Body of pancreas (tissue), 4 donors: ENCODE results near the gene PSAPL1. TPM values are rescaled to one million over a fixed set of nuclear protein-coding genes. Genes with fewer than 3 reads are reported as not detected.

Experiments
- ATAC-seq: fragments of 150-250 bp; one replicate; pipeline ENCODE4 v1.9.1; 2016
- DNase-seq, 4 donors: peaks; one replicate each; pipeline ENCODE4 v3.0.0-alpha.2; 2019
- H3K27ac ChIP-seq, 4 donors: fragments of 200-600 bp; sonication (generic); 1 replicate in 3 of 4; 2 replicates in 1 of 4; pipeline versions ENCODE4 v1.5.1 to v1.6.1; 2016 to 2019; ENCODE audit warnings: mild to moderate bottlenecking in 1 of 4, mixed read lengths in 1 of 4, moderate library complexity in 1 of 4
- H3K27me3 ChIP-seq, 2 donors: fragments of 200-600 bp; sonication (generic); one replicate each; pipeline ENCODE4 v1.6.0; 2016; ENCODE audit warnings: mild to moderate bottlenecking in 1 of 2
- H3K36me3 ChIP-seq, 2 donors: fragments of 200-600 bp; sonication (generic); replicated peaks in 1 of 2; 2 replicates each; pipeline ENCODE4 v1.5.1; 2016; ENCODE audit warnings: low read depth in 2 of 2; ENCODE audit not compliant: insufficient read depth in 1 of 2
- H3K4me1 ChIP-seq: fragments of 200-600 bp; sonication (generic); one replicate; pipeline ENCODE4 v1.6.0; 2016
- H3K4me3 ChIP-seq, 2 donors: fragments of 200-600 bp; sonication (generic); 1 replicate in 1 of 2; 2 replicates in 1 of 2; pipeline ENCODE4 v1.5.1; 2016 to 2019
- H3K9me3 ChIP-seq, 3 donors: fragments of 200-600 bp; sonication (generic); 1 replicate in 2 of 3; 2 replicates in 1 of 3; pipeline ENCODE4 v1.5.1; 2016
- CTCF ChIP-seq, 7 experiments: fragments of 450-650 bp in 4 of 7; fragments of 200-600 bp in 3 of 7; sonication (generic) in 3 of 7; IDR thresholded peaks; one replicate each; pipeline ENCODE4 v1.5.1; 2016 to 2019; ENCODE audit warnings: antibody characterized with exemption in 7 of 7
- POLR2A ChIP-seq, 3 donors: fragments of 450-650 bp; IDR thresholded peaks; one replicate each; pipeline ENCODE4 v1.6.1; 2016; ENCODE audit warnings: antibody characterized with exemption in 3 of 3, mild to moderate bottlenecking in 2 of 3
- WGBS, 2 donors: methylation state at CpG; one replicate each; pipeline ENCODE4 v1.1.5; 2017; 5-methylcytosine and 5-hydroxymethylcytosine counted together
- intact Hi-C: fragments of 100-400 bp; cut with DNase I; formaldehyde crosslinking; loops from one replicate; pipeline ENCODE4 v1.15.1; 2023
- total RNA-seq, 2 donors: library from RNA; depleted of rRNA; stranded (reverse); fragments of >200 nt; gene quantifications; one replicate each; pipeline ENCODE4 v1.1.0, GENCODE V29; 2016

Gene PSAPL1
- total RNA-seq, 2 donors from 2014 or later = 0.52 TPM; not detected in 1

GRCh38 chr4:7462509-7462971, 27.8 kb upstream of the PSAPL1 start:
- WGBS, 2 donors = 18 to 33% methylated on average over 8 to 11 of the region's 11 CpGs
- intact Hi-C loops = no loop called here

GRCh38 chr4:7461230-7461629, 26.5 kb upstream of the PSAPL1 start:
- DNase-seq (no peak), ATAC-seq (no peak)
- H3K9me3 ChIP-seq = peaks cover 0 to 3% (median 0%) of the 10 kb centered on the region in 3 donors
- H3K27me3 ChIP-seq = peaks cover 0 to 4% of the 10 kb centered on the region in 2 donors
- no peak overlapping the region for H3K4me3 ChIP-seq
- peaks cover 8% of the 10 kb centered on the region for H3K4me1 ChIP-seq
- intact Hi-C loops = no loop called here
- no peak overlapping the region for H3K27ac ChIP-seq
- no peaks in the 10 kb centered on the region for H3K36me3 ChIP-seq
- 39 to 56% methylated on average over 15 to 17 of the region's 17 CpGs for WGBS, 2 donors
- no peak for TF ChIP-seq CTCF (IDR thresholded peaks at IDR 0.05)
- no peak for TF ChIP-seq POLR2A (IDR thresholded peaks at IDR 0.05)

More at GRCh38 chr4:7462509-7462971, 27.8 kb upstream of the PSAPL1 start:
- TF ChIP-seq POLR2A (IDR thresholded peaks at IDR 0.05) = no peak
- peak in 3 of 7 experiments; percentile 3 to 9 (median 7) for TF ChIP-seq CTCF (IDR thresholded peaks at IDR 0.05)
- peak in 3 of 4 donors; percentile 5 to 23 (median 22) for DNase-seq
- H3K4me3 ChIP-seq = no peak overlapping the region
- H3K4me1 ChIP-seq = peaks cover 8% of the 10 kb centered on the region
- H3K27me3 ChIP-seq = peaks cover 0 to 4% of the 10 kb centered on the region in 2 donors
- no peaks in the 10 kb centered on the region for H3K36me3 ChIP-seq
- no peak overlapping the region for H3K27ac ChIP-seq
- peak; percentile 50 for ATAC-seq
- H3K9me3 ChIP-seq = peaks cover 0 to 7% (median 0%) of the 10 kb centered on the region in 3 donors

DNA sequence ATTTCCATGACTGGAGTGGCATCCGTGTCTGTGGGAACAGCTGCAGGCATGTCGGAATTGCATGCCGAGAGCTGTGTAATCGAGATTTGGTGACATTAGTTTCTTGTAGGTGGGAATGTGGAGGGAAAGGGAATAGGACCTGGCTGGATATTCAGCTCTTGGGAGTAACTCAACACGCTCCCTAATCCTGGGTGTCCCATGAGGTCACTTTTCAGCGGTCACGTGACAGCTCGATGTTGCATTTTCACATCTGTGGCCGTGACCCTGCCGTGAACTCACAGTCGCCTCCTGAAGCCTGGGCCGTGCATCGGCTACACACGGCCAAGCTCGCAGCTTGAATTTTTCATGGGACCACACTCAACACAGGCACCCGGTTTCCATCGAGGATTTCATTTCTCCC, 25.8 kb upstream of the PSAPL1 start:
- H3K27ac ChIP-seq = no peak overlapping the region
- TF ChIP-seq CTCF (IDR thresholded peaks at IDR 0.05) (no peak), POLR2A (IDR thresholded peaks at IDR 0.05) (no peak)

GRCh38 chr4:7459471-7459870, 24.7 kb upstream of the PSAPL1 start:
- intact Hi-C loops = no loop called here
- WGBS, 2 donors = 80 to 83% methylated on average over 1 to 8 of the region's 8 CpGs
- ATAC-seq = no peak
- TF ChIP-seq CTCF (IDR thresholded peaks at IDR 0.05) (no peak), POLR2A (IDR thresholded peaks at IDR 0.05) (no peak)
- Histone ChIP-seq H3K27ac (no peak overlapping the region), H3K4me3 (no peak overlapping the region), H3K9me3 (no peaks in the 10 kb centered on the region), H3K36me3 (no peaks in the 10 kb centered on the region), H3K27me3 (peaks cover 0 to 4% of the 10 kb centered on the region in 2 donors), H3K4me1 (peaks cover 8% of the 10 kb centered on the region)
- DNase-seq = no peak

More for the DNA sequence above, 25.8 kb upstream of the PSAPL1 start:
- Histone ChIP-seq H3K4me1 (peaks cover 8% of the 10 kb centered on the region), H3K27me3 (peaks cover 0 to 4% of the 10 kb centered on the region in 2 donors), H3K9me3 (no peaks in the 10 kb centered on the region), H3K36me3 (no peaks in the 10 kb centered on the region), H3K4me3 (no peak overlapping the region)
- intact Hi-C loops = no loop called here
- ATAC-seq (no peak), DNase-seq (peak in 1 of 4 donors; percentile 7)
- 36 to 39% methylated on average over 14 to 17 of the region's 17 CpGs for WGBS, 2 donors

GRCh38 chr4:7458477-7458876, 23.7 kb upstream of the PSAPL1 start:
- Histone ChIP-seq H3K36me3 (no peaks in the 10 kb centered on the region), H3K4me1 (peaks cover 8% of the 10 kb centered on the region), H3K4me3 (no peak overlapping the region), H3K27me3 (peaks cover 0 to 4% of the 10 kb centered on the region in 2 donors), H3K27ac (no peak overlapping the region), H3K9me3 (no peaks in the 10 kb centered on the region)
- DNase-seq = no peak
- intact Hi-C loops = no loop called here
- no peak for ATAC-seq
- WGBS, 2 donors = 79 to 85% methylated on average over 3 to 4 of the region's 4 CpGs
- no peak for TF ChIP-seq POLR2A (IDR thresholded peaks at IDR 0.05)
- TF ChIP-seq CTCF (IDR thresholded peaks at IDR 0.05) = no peak
